DMS 273 treated with DMSO at 0.1 percent for 48 hours (cell line): ENCODE data around the gene AGFG2.
"Not testable (repeated sequence)": the region's sequence is repeated elsewhere in the genome, so short reads cannot be mapped to it uniquely, and the experiment has no call there.

Experiments
- DNase-seq: peaks from one replicate; lab custom pipeline; 2025; lab: John Stamatoyannopoulos, UW

Gene AGFG2

DNA sequence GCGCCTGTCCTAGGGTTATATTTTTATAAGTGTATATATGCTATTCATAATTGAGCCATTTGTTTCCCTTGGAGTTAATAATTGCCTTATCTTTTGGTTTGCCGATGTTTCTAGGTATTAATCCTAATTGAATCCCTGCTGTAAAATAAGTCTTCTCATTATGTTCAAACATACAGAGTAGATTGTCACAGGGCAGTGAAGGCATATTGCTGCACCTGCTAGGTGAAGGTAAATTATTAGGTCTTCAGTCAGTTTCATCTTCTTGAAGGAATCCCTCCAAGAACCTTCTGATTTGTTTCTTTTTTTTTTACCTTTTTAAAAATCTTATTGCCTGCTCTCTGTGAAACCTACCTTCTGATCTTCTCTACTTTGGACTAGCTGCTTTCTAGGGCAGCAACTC lies 17.9 kb upstream of the AGFG2 start:
- no peak for DNase-seq

DNA sequence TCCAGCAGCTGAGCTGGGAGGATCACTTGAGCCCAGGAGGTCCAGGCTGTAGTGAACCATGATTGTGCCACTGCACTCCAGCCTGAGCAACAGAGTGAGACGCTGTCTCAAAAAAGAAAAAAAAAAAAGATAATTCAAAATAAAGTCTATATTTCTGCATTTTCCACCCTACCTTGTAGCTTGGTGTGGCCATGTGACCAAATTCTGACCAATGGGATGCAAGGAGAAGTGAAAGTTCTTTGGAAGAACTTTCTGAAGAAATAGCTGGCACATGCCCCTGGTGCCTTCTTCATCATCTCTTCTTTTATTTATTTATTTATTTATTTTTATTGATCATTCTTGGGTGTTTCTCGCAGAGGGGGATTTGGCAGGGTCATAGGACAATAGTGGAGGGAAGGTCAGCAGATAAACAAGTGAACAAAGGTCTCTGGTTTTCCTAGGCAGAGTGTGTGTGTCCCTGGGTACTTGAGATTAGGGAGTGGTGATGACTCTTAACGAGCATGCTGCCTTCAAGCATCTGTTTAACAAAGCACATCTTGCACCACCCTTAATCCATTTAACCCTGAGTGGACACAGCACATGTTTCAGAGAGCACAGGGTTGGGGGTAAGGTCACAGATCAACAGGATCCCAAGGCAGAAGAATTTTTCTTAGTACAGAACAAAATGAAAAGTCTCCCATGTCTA lies 17.0 kb upstream of the AGFG2 start:
- DNase-seq = not testable (repeated sequence)

DNA sequence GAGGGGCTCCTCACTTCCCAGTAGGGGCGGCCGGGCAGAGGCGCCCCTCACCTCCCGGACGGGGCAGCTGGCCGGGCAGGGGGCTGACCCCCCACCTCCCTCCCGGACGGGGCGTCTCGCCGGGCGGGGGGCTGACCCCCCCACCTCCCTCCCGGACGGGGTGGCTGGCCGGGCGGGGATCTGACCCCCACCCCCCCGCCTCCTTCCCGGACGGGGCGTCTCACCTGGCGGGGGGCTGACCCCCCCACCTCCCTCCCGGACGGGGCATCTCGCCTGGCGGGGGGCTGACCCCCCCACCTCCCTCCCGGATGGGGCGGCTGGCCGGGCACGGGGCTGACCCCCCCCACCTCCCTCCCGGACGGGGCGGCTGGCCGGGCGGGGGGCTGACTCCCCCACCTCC lies 15.8 kb upstream of the AGFG2 start:
- DNase-seq = not testable (repeated sequence)

DNA sequence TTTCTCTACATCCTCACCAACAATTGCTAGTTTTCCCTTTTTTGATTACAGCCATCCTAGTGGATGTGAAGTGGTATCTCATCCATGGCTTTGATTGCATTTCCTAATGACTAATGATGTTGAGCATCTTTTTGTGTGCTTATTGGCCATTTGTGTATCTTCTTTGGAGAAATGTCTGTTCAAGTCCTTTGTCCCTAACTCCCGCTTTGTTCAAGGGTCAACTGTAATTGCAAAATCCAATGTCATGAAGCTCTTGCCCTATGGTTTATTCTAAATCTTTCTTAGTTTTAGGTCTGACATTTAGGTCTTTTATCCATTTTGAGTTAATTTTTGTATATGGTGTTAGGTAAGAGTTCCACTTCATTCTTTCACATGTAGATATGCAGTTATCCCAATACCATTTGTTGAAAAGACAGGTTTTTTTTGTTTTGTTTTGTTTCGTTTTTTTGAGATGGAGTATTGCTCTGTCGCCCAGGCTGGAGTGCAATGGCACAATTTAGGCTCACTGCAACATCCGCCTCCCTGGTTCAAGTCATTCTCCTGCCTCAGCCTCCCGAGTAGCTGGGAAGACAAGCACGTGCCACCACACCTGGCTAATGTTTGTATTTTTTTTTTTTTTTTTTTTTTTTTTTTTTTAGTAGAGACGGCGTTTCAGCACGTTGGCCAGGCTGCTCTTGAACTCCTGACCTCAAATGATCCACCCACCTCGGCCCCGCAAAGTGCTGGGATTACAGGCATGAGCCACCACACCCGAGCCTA lies 10.7 kb upstream of the AGFG2 start:
- not testable (repeated sequence) for DNase-seq

DNA sequence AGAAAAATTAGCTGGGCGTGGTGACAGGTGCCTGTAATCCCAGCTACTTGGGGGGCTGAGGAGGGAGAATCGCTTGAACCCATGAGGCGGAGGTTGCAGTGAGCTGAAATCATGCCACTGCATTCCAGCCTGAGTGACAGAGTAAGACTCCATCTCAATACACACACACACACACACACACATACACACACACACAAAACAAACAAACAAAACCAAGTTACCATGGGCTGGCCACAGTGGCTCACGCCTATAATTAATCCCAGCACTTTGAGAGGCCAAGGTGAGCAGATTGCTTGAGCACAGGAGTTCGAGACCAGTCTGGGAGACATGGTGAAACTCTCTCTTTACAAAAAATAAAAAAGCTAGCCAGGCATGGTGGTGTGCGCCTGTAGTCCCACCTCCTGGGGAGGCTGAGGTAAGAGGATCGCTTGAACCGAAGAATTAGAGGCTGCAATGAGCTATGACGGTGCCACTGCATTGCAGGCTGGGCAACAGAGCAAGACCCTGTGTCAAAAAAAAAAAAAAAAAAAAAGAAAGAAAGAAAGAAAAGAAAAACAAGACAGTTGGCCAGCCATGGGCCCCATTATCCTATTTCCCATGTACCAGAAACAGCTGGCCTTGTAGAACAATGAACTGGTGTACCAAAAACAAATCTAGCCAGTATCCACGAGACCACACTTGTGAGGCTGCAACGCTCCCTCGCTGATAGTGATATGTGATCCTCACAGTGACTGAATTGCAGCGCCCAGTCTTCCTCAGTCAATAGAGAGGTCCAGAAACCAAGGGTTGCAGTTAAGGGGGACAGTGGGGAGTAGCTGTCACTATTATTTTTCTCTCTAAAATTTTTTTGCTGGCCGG lies 6.6 kb upstream of the AGFG2 start:
- DNase-seq = no peak

DNA sequence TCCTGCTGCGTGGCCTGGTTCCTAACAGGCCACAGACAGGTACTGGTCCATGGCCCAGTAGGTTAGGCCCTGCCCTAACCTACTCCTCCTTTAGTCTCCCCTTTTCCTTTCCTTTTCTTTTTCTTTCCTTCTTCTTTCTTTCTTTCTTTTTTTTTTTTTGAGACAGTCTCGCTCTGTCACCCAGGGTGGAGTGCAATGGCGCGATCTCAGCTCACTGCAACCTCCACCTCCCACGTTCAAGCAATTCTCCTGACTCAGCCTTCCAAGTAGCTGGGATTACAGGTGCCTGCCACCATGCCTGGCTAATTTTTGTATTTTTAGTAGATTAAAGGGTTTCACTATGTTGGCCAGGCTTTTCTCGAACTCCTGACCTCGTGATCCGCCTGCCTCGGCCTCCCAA lies 3.0 kb upstream of the AGFG2 start:
- not testable (repeated sequence) for DNase-seq

DNA sequence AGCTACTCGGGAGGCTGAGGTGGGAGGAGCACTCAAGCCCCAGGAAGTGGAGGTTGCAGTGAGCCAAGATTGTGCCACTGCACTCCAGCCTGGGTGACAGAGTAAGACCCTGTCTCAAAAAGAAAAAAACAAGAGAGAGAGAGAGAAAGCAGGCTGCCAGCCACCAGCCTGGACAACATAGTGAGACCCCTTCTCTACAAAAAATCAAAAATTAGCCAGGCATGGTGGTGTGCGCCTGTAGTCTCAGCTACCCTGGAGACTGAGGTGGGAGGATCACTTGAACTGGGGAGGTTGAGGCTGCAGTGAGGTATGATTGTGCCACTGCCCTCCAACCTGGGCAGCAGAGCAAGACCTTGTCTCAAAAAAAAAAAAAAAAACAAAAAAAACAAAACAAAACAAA lies 2.3 kb upstream of the AGFG2 start:
- not testable (repeated sequence) for DNase-seq

DNA sequence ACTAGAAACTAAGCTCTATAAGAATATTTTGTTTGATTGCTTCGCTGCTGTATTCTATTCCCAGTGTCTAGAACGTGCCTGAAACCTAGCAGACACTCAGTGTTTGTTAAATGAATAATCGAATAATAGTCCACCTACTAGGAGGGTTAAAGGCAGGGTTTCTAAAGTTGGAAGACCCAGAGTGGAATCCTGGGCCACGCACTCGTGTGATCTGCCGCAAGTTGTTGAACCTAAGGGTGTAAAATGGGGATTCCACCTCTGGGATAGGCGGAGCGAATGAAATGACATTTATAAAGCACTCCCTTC lies 702 bp upstream of the AGFG2 start:
- DNase-seq = no peak

DNA sequence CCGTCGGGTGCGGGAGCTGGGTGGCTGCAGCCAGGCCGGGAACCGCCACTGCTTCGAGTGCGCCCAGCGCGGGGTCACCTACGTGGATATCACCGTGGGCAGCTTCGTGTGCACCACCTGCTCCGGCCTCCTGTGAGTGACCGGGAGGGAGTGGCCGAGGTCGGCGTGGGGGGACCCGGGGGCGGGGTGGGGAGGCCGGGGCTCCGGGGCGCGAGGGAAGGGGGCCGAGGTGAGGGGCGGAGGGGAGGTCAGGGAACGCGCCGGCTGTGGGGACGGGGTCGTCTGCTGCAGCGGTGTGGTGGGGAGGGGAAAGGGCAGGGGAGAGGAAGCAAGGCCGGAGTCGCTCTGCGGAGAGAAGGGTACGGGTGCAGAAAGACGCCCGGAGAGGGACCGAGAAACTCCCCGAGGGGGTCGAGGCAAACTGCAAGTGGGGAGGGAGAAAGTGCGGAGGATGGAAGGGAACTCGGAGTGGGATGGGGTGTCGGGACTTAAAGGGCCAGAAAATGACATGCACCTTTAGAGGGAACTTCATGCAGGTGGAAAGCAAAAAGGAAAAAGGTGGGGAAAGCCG lies 518 bp downstream of the AGFG2 start:
- DNase-seq = no peak

DNA sequence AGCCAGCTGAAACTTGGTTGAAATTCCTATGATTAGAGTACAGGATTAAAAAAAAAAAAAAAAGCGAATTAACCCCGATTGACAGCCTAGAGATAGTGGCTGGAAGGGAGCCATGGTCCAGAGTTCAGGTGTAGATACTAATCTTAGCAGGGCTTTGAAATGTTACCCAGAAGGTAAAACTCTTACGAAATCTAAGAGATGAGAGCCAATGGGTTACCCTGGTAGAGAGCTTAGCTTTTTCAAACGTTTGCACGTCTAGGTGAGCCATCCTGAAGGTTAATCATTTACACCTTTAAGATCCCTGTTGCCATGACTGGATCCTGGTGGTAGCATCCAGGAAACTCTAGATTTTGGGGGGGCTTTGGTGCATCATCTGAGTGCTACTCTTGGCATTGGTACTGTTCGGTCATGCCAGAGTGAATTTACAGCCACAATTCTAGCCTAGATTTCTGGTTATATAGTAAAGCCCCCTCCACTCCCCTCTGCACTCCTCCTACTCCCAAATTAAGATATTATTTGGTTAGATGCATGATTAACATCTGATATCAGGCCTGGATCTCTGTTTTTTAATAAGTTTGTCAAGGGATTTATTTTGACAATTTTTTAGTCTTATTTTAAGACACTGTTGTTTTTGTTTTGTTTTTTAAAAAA lies 1.2 kb downstream of the AGFG2 start:
- DNase-seq = no peak

DNA sequence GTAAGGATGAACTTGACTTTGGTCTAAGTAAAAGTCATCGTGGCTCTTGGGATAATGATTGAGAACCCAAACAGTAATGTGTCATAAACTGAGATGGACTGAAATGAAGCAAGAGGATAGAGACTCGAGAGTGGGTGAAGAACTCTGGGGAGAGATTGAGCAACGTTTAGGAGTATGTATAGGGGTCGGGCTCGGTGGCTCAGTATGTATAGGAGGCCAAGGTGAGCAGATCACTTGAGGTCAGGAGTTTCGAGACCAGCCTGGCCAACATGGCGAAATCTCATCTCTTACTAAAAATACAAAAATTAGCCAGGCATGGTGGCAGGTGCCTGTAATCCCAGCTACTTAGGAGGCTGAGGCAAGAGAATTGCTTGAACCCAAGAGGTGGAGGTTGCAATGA lies 2.3 kb downstream of the AGFG2 start:
- DNase-seq = not testable (repeated sequence)

DNA sequence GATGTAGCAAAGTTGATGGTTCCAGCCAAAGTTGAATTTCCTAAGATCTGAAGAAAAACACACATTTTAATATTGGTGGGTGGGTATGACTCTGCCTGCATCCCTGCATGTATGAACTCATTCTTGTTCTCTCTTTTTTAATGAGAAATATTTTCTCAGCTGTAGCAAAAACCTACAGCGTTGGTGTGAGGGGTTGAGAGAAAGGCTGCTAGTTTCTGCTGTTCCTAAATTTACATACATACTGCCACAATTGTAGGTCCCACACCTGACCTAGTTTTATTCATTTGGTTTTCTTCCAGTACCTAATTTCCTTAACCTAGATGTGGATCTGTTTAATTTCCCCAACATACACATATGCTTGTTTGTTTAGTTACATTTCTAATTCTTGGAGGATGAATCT lies 4.6 kb downstream of the AGFG2 start:
- DNase-seq = no peak

DNA sequence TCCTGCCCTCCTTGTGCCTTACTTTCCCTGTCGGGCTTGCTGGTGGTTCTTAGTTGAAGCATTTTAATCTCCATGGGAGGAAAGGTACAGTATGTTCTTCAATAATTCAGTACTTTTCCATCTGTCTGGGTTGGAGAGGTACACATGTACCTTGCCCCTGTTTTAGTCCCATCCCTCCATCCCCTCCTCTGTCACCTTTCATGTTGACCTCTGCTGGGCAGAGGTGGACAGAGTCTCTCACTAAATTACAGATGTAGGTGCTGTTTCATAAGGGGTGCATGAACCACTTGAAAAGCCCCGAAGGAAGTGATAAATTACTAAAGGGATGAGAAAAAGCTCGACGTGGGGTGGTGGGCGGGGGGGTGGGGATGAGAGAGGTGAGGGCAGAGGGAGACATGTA lies 5.4 kb downstream of the AGFG2 start:
- no peak for DNase-seq

DNA sequence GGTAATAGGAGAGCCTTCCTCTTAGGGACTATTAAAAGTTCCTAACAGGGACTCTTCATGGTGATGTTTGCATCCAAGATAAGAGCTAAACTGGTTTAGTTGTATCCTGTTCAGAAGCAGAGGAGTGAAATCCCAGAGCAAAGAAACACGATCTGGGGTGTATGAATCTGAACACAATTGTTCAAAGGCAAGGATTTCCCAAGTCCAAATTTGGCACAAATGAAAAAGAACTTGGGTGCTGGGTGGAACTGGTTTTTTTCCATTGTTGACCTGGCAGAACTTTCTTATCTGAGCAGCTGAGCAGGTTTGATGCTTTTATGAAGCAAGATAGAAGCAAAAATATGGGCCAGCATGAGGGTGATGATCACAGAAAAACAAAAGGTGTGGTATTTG lies 6.0 kb downstream of the AGFG2 start:
- no peak for DNase-seq

DNA sequence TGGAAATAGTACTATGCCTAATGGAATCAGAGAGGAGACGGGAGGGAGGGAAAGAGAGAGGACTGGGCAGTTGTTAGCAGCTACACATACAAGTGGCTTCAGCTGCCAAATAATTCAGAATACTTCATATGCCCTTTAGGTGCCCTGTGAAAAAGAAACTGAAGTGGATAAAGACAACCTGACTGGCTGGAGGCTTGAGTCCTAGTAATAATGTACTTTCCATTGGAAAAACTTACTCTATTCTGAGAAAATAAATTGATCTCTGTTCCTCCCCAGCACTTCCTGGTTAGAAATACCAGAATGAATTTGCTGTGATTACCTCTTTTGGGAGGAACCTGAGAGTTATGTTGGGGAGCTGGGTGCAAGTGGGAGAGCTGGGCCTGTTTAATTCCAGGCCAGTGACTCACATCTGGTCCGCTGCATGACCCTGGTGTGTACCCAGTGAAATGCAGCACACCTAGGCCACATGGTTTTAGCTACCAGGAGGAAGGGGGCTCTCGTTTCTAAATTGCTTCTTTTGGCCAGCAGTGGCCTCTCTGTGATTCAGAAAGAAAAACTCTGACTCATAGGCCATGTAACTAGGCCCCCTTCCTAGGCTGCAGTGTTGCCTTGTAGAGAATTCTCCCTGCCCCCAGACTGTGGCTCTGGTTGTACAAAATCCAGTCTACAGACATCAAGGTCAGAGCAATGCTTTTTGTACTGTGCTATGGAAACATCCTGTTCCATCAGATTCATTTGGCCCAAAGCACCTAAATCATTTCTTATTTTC lies 6.5 kb downstream of the AGFG2 start:
- DNase-seq = peak; percentile 40

DNA sequence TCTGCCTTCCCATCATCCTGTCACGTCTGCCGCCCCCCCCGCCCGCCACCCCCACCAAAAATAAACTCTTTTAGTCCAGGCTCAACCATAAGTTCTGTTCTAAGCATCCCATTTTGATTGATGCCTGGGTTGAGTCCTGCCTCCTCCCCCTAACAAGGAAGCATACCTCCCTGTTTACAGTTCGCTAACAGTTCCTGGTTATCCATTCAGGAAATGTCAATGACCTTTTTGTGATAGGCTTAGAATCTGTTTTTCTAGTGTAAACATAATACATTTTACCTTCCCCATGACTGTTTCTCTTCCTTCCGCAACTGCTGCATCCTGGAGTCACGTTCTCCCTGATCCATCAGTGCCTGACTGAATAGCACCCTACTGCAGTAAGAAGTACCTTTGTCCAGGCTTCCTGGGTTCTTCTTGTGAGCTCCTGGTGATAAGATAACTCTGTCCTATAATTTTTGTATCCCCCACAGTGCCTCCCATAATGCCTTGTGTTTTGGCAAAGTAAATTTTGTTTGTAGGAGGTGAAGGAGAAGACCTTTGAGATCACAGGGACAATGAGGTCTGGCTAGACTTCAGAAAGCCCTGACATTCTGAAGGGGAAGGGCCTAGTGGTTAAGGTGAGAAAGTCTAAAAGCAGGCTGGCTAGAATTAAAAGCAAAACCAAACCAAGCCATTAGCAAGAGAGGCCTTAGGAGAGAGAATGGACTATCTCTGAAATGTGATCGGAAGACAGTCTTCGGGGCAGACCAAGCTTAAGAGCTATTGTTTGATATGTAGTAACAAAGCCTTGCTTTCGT lies 7.3 kb downstream of the AGFG2 start:
- no peak for DNase-seq

DNA sequence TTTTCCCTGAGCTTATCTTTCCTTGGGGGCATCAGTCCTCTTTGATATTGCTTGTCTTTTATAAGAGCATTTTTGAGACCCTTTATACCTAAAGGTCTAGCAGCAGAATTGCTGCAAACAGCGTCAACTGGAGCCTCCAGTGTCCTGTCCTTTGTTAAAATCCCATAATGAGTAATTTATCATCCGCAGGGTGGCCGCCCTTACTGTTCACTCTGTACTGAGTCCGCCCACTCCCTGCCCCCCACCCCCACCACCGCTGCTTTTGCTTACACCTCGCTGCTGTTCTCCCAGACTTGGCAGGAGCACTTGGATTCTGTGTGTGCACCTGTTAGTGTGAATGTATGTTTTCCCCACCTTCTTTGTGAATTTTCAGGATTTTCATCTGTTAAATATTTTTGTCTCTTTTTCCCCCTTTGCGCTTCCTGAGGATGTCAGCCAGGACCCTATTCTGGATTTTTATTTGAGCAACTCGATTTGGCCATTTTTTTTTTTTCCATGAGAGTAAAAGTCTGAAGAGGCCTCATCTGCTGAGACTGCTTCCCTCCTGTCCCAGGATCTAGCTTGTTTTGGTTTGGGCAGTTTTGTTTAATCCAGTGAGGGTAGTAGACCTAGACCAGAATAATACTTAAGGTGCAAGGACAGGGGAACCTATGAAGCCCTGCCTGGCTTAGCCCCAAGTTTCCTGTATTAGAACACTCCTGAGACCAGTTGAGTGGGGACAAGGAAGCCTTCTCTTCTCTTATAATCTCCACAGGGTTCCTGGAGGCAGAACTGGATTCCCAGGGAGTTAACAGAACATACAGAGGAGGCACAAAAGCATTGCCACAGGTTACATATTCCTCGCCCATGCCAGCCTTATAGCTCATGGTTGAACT lies 8.2 kb downstream of the AGFG2 start:
- no peak for DNase-seq

DNA sequence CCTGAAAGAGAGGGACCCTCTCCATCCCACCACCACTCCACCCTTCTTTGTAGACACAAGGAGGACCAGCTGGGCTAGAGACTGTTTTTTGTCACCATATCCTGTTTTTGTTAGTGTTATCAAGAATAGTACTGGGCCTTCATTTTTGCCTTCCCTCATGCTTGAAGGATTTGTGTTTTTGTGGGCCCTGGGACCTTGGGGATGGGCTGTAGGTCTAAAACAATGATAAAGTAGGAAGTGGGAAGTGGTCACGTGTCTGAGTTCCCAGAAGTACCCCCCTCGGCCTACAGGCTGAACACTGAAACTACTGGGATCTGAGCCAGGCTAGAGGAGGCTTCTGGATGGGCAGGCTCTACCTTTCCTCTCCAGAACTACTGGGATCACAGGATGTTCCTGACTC lies 8.9 kb downstream of the AGFG2 start:
- DNase-seq = no peak

DNA sequence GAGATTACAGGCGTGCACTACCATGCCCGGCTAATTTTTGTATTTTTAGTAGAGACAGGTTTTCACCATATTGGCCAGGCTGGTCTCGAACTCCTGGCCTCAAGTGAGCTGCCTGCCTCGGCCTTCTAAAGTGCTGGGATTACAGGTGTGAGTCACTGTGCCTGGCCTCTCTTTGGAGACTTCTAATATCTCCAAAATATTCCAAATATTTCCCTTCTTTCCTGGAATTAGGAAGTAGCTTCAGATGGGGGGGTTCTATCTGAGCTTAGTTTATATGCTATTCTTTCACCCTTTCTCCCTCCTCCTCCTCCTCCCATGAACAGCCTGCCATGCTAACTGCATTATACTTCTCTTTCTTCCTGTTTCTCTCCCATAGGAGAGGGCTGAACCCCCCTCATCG lies 9.4 kb downstream of the AGFG2 start:
- not testable (repeated sequence) for DNase-seq

DNA sequence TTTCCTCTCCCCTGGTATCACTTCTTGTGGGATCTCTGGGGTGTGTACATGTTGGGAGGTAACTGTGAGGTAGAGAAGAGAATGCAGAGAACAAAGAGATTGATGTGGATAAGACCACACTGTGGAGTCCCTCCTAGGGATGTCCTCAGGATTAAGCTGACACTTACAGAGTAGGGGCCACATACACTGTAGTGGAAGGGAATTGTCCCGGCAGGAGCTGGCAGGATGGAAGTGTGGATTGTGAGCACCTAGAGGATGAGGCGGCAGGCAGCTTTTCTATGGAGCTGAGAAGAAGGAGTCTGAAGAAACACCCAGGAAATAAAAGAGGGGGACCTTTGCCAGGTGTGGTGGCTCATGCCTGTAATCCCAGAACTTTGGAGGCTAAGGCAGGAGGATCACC lies 13.5 kb downstream of the AGFG2 start:
- no peak for DNase-seq
